Activated CD8-positive, alpha-beta T cell treated with anti-CD3 and anti-CD28 coated beads for 36 hours (primary cell): ENCODE data around the gene PDXP. TPM values are rescaled to one million over a fixed set of nuclear protein-coding genes. Genes with fewer than 3 reads are reported as not detected.
A peak's percentile ranks its signal among the peaks of the same experiment; 100 is the strongest.

Experiments
- ATAC-seq: fragments of 200-7000 bp; cut with Tn5 transposase; one replicate; pipeline ENCODE4 v1.10.0; 2021; ENCODE audit warnings: mild to moderate bottlenecking, moderate library complexity
- CTCF ChIA-PET: fragments of 350-600 bp; sonication (Branson Sonifier 250); formaldehyde crosslinking; loops from one replicate; lab custom pipeline; 2021; ENCODE audit warnings: antibody characterized with exemption; lab: Charles Lee
- POLR2A ChIA-PET: fragments of 350-600 bp; sonication (Branson Sonifier 250); formaldehyde crosslinking; loops from one replicate; lab custom pipeline; 2021; ENCODE audit warnings: antibody characterized with exemption; lab: Charles Lee
- DNase-seq: peaks from one replicate; pipeline ENCODE4 v3.0.0-alpha.2; 2020
- H3K27ac Mint-ChIP-seq: one replicate; pipeline ENCODE4 v1.8.0; 2021; ENCODE audit warnings: mild to moderate bottlenecking, mixed read lengths
- H3K27me3 Mint-ChIP-seq: one replicate; pipeline ENCODE4 v1.8.0; 2021; ENCODE audit warnings: mixed read lengths
- H3K36me3 Mint-ChIP-seq: one replicate; pipeline ENCODE4 v1.8.0; 2021; ENCODE audit warnings: low read depth, mixed read lengths
- H3K4me1 Mint-ChIP-seq: one replicate; pipeline ENCODE4 v1.8.0; 2021; ENCODE audit warnings: low read depth, mixed read lengths
- H3K4me3 Mint-ChIP-seq: one replicate; pipeline ENCODE4 v1.8.0; 2021; ENCODE audit warnings: mild to moderate bottlenecking, moderate library complexity, mixed read lengths
- H3K9me3 Mint-ChIP-seq: one replicate; pipeline ENCODE4 v1.8.0; 2021; ENCODE audit warnings: mixed read lengths
- intact Hi-C: fragments of 100-400 bp; cut with micrococcal nuclease; formaldehyde crosslinking; loops from one replicate; pipeline ENCODE4 v1.10.0; 2022
- total RNA-seq, 2 experiments: library from RNA; stranded (reverse); gene quantifications; one replicate each; pipeline ENCODE4 v1.2.3, GENCODE V29; 2021
- TF ChIP-seq, protein P1 (sequence below): fragments of 200-600 bp; IDR thresholded peaks from one replicate; pipeline ENCODE4 v1.8.0; 2022; ENCODE audit warnings: antibody characterized with exemption, mild to moderate bottlenecking

Gene PDXP
- total RNA-seq, 2 experiments from 2014 or later, result 51.3 to 51.5 TPM

DNA sequence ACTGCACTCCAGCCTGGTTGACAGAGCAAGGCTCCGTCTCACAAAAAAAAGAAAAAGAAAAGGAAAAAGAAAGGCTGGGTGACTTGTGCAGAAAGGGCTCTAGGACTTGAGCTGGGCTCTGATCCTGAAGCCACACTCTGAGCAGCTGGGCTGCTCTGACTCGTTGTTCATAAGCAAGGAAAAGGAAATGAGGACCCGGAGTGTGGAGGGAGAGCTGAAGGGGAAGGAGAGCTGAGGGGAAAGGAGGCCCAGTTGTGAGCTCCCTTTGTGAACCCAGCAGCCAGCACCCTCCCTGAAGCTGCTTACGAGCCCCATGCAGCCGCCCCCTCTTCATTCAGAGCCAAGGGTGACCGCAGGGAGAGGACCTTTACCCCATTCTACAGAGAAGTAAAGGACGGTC lies 31.4 kb upstream of the PDXP start:
- Mint-ChIP-seq H3K27me3 (no peaks in the 10 kb centered on the region), H3K36me3 (peaks cover 24% of the 10 kb centered on the region), H3K4me1 (peaks cover 69% of the 10 kb centered on the region), H3K4me3 (peak overlapping the region; percentile 49), H3K27ac (peak overlapping the region; percentile 93), H3K9me3 (no peaks in the 10 kb centered on the region)
- intact Hi-C loops, result no loop called here
- ChIA-PET POLR2A (interaction anchor here (0.8 to 4.4 kb wide), 6 partner anchors 11 to 49 kb away, joined by 3 to 30 read pairs (median 10); partner anchors contain the start of genes GGA1, PDXP and SH3BP1), CTCF (interaction anchor here (0.9 to 68.1 kb wide), 3 partner anchors 2 to 155 kb away, joined by 3 to 1770 read pairs (median 1770); partner anchors contain the start of genes GGA1, LGALS1, NOL12 and PDXP)
- ATAC-seq (peak; percentile 26), DNase-seq (no peak)
- TF ChIP-seq, protein P1, sequence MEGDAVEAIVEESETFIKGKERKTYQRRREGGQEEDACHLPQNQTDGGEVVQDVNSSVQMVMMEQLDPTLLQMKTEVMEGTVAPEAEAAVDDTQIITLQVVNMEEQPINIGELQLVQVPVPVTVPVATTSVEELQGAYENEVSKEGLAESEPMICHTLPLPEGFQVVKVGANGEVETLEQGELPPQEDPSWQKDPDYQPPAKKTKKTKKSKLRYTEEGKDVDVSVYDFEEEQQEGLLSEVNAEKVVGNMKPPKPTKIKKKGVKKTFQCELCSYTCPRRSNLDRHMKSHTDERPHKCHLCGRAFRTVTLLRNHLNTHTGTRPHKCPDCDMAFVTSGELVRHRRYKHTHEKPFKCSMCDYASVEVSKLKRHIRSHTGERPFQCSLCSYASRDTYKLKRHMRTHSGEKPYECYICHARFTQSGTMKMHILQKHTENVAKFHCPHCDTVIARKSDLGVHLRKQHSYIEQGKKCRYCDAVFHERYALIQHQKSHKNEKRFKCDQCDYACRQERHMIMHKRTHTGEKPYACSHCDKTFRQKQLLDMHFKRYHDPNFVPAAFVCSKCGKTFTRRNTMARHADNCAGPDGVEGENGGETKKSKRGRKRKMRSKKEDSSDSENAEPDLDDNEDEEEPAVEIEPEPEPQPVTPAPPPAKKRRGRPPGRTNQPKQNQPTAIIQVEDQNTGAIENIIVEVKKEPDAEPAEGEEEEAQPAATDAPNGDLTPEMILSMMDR, result no peak

DNA sequence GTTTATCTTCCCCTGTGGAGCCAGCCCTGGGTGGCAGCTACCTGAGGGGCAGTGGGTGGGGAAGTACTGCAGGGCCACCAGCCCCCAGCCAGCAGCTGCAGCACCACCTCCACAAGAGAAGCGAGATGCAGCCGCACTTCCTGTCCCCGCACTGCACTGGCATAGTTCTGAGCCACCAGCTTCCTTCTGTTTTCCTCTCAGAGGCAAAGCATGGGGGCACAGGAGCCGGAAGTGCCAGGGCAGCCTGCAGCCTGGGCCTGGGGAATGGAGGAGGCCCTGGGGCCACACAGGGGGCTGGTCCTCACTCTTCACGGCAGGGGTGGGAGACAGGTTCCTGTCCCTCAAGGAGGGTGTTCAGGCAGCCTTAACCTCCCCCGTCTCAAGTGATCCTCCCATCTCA lies 31.0 kb upstream of the PDXP start:
- TF ChIP-seq, protein P1, result no peak
- peaks cover 71% of the 10 kb centered on the region for H3K4me1 Mint-ChIP-seq
- peaks cover 24% of the 10 kb centered on the region for H3K36me3 Mint-ChIP-seq
- intact Hi-C loops, result no loop called here
- ChIA-PET CTCF (interaction anchor here (0.9 to 68.1 kb wide), 3 partner anchors 2 to 155 kb away, joined by 3 to 1770 read pairs (median 1770); partner anchors contain the start of genes GGA1, LGALS1, NOL12 and PDXP), POLR2A (interaction anchor here (0.7 to 4.4 kb wide), 8 partner anchors 10 to 59 kb away, joined by 3 to 30 read pairs (median 6); partner anchors contain the start of genes GGA1, NOL12, PDXP and SH3BP1)
- H3K27me3 Mint-ChIP-seq, result no peaks in the 10 kb centered on the region
- peak; percentile 57 for ATAC-seq
- DNase-seq, result peak; percentile 74
- no peaks in the 10 kb centered on the region for H3K9me3 Mint-ChIP-seq
- peak overlapping the region; percentile 49 for H3K4me3 Mint-ChIP-seq
- peak overlapping the region; percentile 93 for H3K27ac Mint-ChIP-seq

- H3K4me3 Mint-ChIP-seq, result no peak overlapping the region
- CTCF ChIA-PET, result interaction anchor here (41.4 to 68.1 kb wide), 2 partner anchors 4 to 28 kb away, joined by 1770 read pairs; partner anchors contain the start of genes GGA1, LGALS1, NOL12 and PDXP
- no peak for ATAC-seq
- DNase-seq, result no peak
- H3K27me3 Mint-ChIP-seq, result no peaks in the 10 kb centered on the region
- peaks cover 23% of the 10 kb centered on the region for H3K36me3 Mint-ChIP-seq
- H3K27ac Mint-ChIP-seq, result peak overlapping the region; percentile 93
- POLR2A ChIA-PET, result interaction anchor here (1.1 to 4.4 kb wide), 5 partner anchors 9 to 29 kb away, joined by 3 to 28 read pairs (median 10); partner anchors contain the start of genes GGA1, PDXP and SH3BP1
- peaks cover 79% of the 10 kb centered on the region for H3K4me1 Mint-ChIP-seq
- TF ChIP-seq, protein P1, result no peak
- intact Hi-C loops, result no loop called here
- H3K9me3 Mint-ChIP-seq, result no peaks in the 10 kb centered on the region
These were observed 29.7 kb upstream of the PDXP start for GRCh38 chr22:37628830-37629229.

DNA sequence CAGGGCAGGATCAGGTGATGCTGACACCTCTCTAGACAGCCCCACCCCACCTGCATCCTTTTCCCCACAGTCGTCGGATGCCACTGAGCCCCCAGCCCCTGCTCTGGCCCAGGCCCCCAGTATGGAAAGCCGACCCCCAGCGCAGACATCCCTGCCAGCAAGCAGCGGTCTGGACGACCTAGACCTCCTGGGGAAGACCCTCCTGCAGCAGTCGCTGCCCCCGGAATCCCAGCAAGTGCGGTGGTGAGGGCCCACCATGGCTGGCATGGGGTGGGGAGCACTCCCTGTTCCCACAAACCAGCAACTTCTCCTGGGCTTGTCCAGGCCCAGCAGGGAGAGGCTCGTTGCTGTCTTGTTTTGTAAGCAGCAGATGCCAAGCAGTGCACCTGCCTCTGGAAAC lies 28.6 kb upstream of the PDXP start:
- Mint-ChIP-seq H3K27me3 (no peaks in the 10 kb centered on the region), H3K27ac (peak overlapping the region; percentile 88), H3K4me1 (peaks cover 79% of the 10 kb centered on the region), H3K36me3 (peaks cover 18% of the 10 kb centered on the region), H3K4me3 (no peak overlapping the region), H3K9me3 (no peaks in the 10 kb centered on the region)
- ChIA-PET CTCF (interaction anchor here (41.4 to 68.1 kb wide), 2 partner anchors 5 to 27 kb away, joined by 1770 read pairs; partner anchors contain the start of genes GGA1, LGALS1, NOL12 and PDXP), POLR2A (interaction anchor here (0.7 to 2.9 kb wide), 5 partner anchors 10 to 21 kb away, joined by 3 to 10 read pairs (median 4); partner anchors contain the start of genes GGA1 and SH3BP1)
- DNase-seq (no peak), ATAC-seq (no peak)
- TF ChIP-seq, protein P1, result no peak
- intact Hi-C loops, result no loop called here
